Heart left ventricle (tissue), 16 donors: ENCODE data around the gene C15orf40. TPM values are rescaled to one million over a fixed set of nuclear protein-coding genes. Genes with fewer than 3 reads are reported as not detected.

Experiments used
- ATAC-seq, 4 donors: fragments of 200-7000 bp; cut with Tn5 transposase; one replicate each; pipeline ENCODE4 v1.9.1; 2020 to 2022; ENCODE audit warnings: moderate library complexity in 4 of 4, mild to moderate bottlenecking in 3 of 4, moderate number of reproducible peaks in 1 of 4
- DNase-seq, 5 donors: peaks; one replicate each; pipeline ENCODE4 v3.0.0-alpha.2; 2020
- H3K27ac ChIP-seq, 12 donors: fragments of 200-600 bp; sonication (generic) in 4 of 12; one replicate each; pipeline versions ENCODE4 v1.5.0 to v1.8.0; 2016 to 2022; ENCODE audit warnings: mild to moderate bottlenecking in 2 of 12
- H3K27me3 ChIP-seq, 9 donors: fragments of 200-600 bp; sonication (generic) in 2 of 9; one replicate each; pipeline versions ENCODE4 v1.5.1 to v1.8.0; 2016 to 2022; ENCODE audit warnings: mild to moderate bottlenecking in 3 of 9
- H3K36me3 ChIP-seq, 9 donors: fragments of 200-600 bp; sonication (generic) in 2 of 9; one replicate each; pipeline versions ENCODE4 v1.5.0 to v1.8.0; 2018 to 2022; ENCODE audit warnings: mild to moderate bottlenecking in 2 of 9
- H3K4me1 ChIP-seq, 12 donors: fragments of 200-600 bp; sonication (generic) in 4 of 12; one replicate each; pipeline versions ENCODE4 v1.5.0 to v1.8.0; 2016 to 2022; ENCODE audit warnings: mild to moderate bottlenecking in 3 of 12
- H3K4me3 ChIP-seq, 12 donors: fragments of 200-600 bp; sonication (generic) in 4 of 12; one replicate each; pipeline versions ENCODE4 v1.5.0 to v1.8.0; 2017 to 2022; ENCODE audit warnings: mild to moderate bottlenecking in 9 of 12, moderate library complexity in 4 of 12
- H3K9me3 ChIP-seq, 12 donors: fragments of 200-600 bp; sonication (generic) in 4 of 12; one replicate each; pipeline versions ENCODE4 v1.5.0 to v1.8.0; 2016 to 2022; ENCODE audit warnings: mild to moderate bottlenecking in 1 of 12
- CTCF ChIP-seq, 12 donors: fragments of 200-600 bp; sonication (generic) in 4 of 12; IDR thresholded peaks; one replicate each; pipeline versions ENCODE4 v1.5.0 to v1.8.0; 2018 to 2022; ENCODE audit warnings: antibody characterized with exemption in 12 of 12, mild to moderate bottlenecking in 5 of 12
- POLR2A ChIP-seq, 2 donors: fragments of 450-650 bp; IDR thresholded peaks; one replicate each; pipeline ENCODE4 v1.6.1; 2017; ENCODE audit warnings: antibody characterized with exemption in 2 of 2, mild to moderate bottlenecking in 2 of 2, moderate library complexity in 2 of 2
- WGBS, 4 donors: extraction: QIAGEN DNeasy Blood & Tissue Kit in 2 of 4; methylation state at CpG; one replicate each; pipeline versions ENCODE4 v1.1.5 to v1.1.7; 2013 to 2018; 5-methylcytosine and 5-hydroxymethylcytosine counted together
- intact Hi-C, 10 donors: fragments of 100-400 bp; cut with DNase I; formaldehyde crosslinking; loops; one replicate each; pipeline versions ENCODE4 v1.11.1 to v1.14.2; 2022
- polyA plus RNA-seq, 2 donors: library from polyadenylated mRNA; stranded (reverse); fragments of 200-250 nt; gene quantifications; one replicate each; pipeline ENCODE4 v1.2.3, GENCODE V29; 2013
- total RNA-seq, 9 donors: library from RNA; depleted of rRNA in 2 of 9; stranded (reverse); fragments of >200 nt in 2 of 9; fragmentation: NEBNext Ultra II Directional in 3 of 9; extraction: Animal tissue kit (Norgen Biotek cat#: 25700) in 3 of 9; gene quantifications; one replicate each; pipeline versions ENCODE4 v1.1.0 to v1.2.4, GENCODE V29; 2016 to 2023
- donor health status: ischemic (EF 13 %, LVEDD 7.1; RV severe dilation, severe dysfunction).
- donor health status: healthy with polysubstance abuse.
- donor health status: DM: no; HTN: yes; CAD: no.
- donor health status: DM: no; HTN: no; CAD: no.
- donor health status: ischemic (EF 25% LVEDD 6.9; RV normal size, moderate dysfunction).
- donor health status: ischemic (EF 25% LVEDD 5.7; RV mildly dilated, moderate dysfunction).
- donor health status: healthy.
- donor health status: DM: yes; HTN: yes; CAD: no.
- donor health status: ischemic (EF 35%, LVEDD 5.7; RV mildly dilated, moderate dysfunction).
- donor health status: nonischemic (EF 11% LVEDD 7.7; RV severe dilation, severe dysfunction).
- donor health status: DM: yes; HTN: yes; CAD: no.
- donor health status: PGD.
- donor health status: ischemic (EF 29% LVEDD 5.4; RV normal size, mild dysfunction).
- donor health status: nonischemic (EF 23%, LVEDD 6.1; RV moderate dilation, normal function).

Gene C15orf40
- total and polyA plus RNA-seq, 11 donors, result 6.0 to 17.0 (median 9.4) TPM

- Histone ChIP-seq H3K27ac (peak overlapping the region in 8 of 12 donors; percentile 17 to 68 (median 30)), H3K36me3 (no peaks in the 10 kb centered on the region), H3K9me3 (no peaks in the 10 kb centered on the region), H3K4me1 (peaks cover 0 to 19% (median 9%) of the 10 kb centered on the region in 12 donors), H3K4me3 (no peak overlapping the region), H3K27me3 (no peaks in the 10 kb centered on the region)
- ATAC-seq, result peak; percentile 29 to 61 (median 50)
- no peak for TF ChIP-seq CTCF (IDR thresholded peaks at IDR 0.05)
- TF ChIP-seq POLR2A (IDR thresholded peaks at IDR 0.05), result no peak
- DNase-seq, result no peak
- intact Hi-C loops, result no loop called here
- 17 to 32% (median 26%) methylated on average over 1 of the region's 1 CpG for WGBS, 4 donors
Observed at GRCh38 chr15:82970696-82971095, 40.7 kb downstream of the C15orf40 start.

GRCh38 chr15:82970078-82970686 lies 41.3 kb downstream of the C15orf40 start:
- intact Hi-C loops, result no loop called here
- no peaks in the 10 kb centered on the region for H3K27me3 ChIP-seq
- H3K9me3 ChIP-seq, result no peaks in the 10 kb centered on the region
- H3K4me3 ChIP-seq, result no peak overlapping the region
- peaks cover 0 to 19% (median 9%) of the 10 kb centered on the region in 12 donors for H3K4me1 ChIP-seq
- peak overlapping the region in 7 of 12 donors; percentile 17 to 68 (median 35) for H3K27ac ChIP-seq
- no peak for ATAC-seq
- no peak for DNase-seq
- WGBS, 4 donors, result 39 to 55% (median 42%) methylated on average over 3 of the region's 3 CpGs
- no peaks in the 10 kb centered on the region for H3K36me3 ChIP-seq
- no peak for TF ChIP-seq CTCF (IDR thresholded peaks at IDR 0.05)
- TF ChIP-seq POLR2A (IDR thresholded peaks at IDR 0.05), result no peak

GRCh38 chr15:82969353-82969752 lies 42.1 kb downstream of the C15orf40 start:
- DNase-seq (no peak), ATAC-seq (no peak)
- Histone ChIP-seq H3K36me3 (no peaks in the 10 kb centered on the region), H3K4me1 (peaks cover 0 to 19% (median 9%) of the 10 kb centered on the region in 12 donors), H3K9me3 (no peaks in the 10 kb centered on the region), H3K27ac (no peak overlapping the region), H3K27me3 (no peaks in the 10 kb centered on the region), H3K4me3 (no peak overlapping the region)
- intact Hi-C loops, result loop anchor here in 1 of 10 donors (10.0 kb wide), 1 partner anchor 65 kb away; no protein-coding TSS in a partner anchor
- 82 to 85% (median 84%) methylated on average over 7 of the region's 7 CpGs for WGBS, 4 donors
- no peak for TF ChIP-seq CTCF (IDR thresholded peaks at IDR 0.05)
- TF ChIP-seq POLR2A (IDR thresholded peaks at IDR 0.05), result no peak

- WGBS, 4 donors, result 90 to 91% (median 90%) methylated on average over 4 of the region's 4 CpGs
- no peak overlapping the region for H3K27ac ChIP-seq
- H3K36me3 ChIP-seq, result no peaks in the 10 kb centered on the region
- no peak for TF ChIP-seq POLR2A (IDR thresholded peaks at IDR 0.05)
- TF ChIP-seq CTCF (IDR thresholded peaks at IDR 0.05), result no peak
- H3K4me1 ChIP-seq, result peaks cover 0 to 27% (median 9%) of the 10 kb centered on the region in 12 donors
- no peak overlapping the region for H3K4me3 ChIP-seq
- DNase-seq, result no peak
- intact Hi-C loops, result loop anchor here in 1 of 10 donors (10.0 kb wide), 1 partner anchor 63 kb away; no protein-coding TSS in a partner anchor
- ATAC-seq, result no peak
- H3K27me3 ChIP-seq, result no peaks in the 10 kb centered on the region
- H3K9me3 ChIP-seq, result no peaks in the 10 kb centered on the region
Observed at GRCh38 chr15:82968066-82968465, 43.4 kb downstream of the C15orf40 start.
